ENCODE results near the gene SEC14L2. TPM values are rescaled to one million over a fixed set of nuclear protein-coding genes. Genes with fewer than 3 reads are reported as not detected.

Gene SEC14L2
- total RNA-seq, 4 donors from 2014 or later = 10.0 to 29.1 (median 12.4) TPM

GRCh38 chr22:30375312-30375849 is 21.4 kb upstream of the SEC14L2 start:
- H3K4me1 ChIP-seq = no peaks in the 10 kb centered on the region
- H3K9me3 ChIP-seq = no peaks in the 10 kb centered on the region
- WGBS, 2 donors = 86 to 94% methylated on average over 5 to 13 of the region's 13 CpGs
- DNase-seq (ENCODE audit: low spot score in 2 of 2) = no peak
- H3K27ac ChIP-seq = no peak overlapping the region
- no peak overlapping the region for H3K4me3 ChIP-seq
- no peaks in the 10 kb centered on the region for H3K27me3 ChIP-seq
- peaks cover 0 to 54% (median 0%) of the 10 kb centered on the region in 3 donors for H3K36me3 ChIP-seq
- TF ChIP-seq POLR2A (IDR thresholded peaks at IDR 0.05) (no peak), EP300 (IDR thresholded peaks at IDR 0.05) (no peak), CTCF (IDR thresholded peaks at IDR 0.05) (no peak)

GRCh38 chr22:30380011-30380410 is 16.8 kb upstream of the SEC14L2 start:
- Histone ChIP-seq H3K4me1 (no peaks in the 10 kb centered on the region), H3K36me3 (peaks cover 0 to 92% (median 0%) of the 10 kb centered on the region in 3 donors), H3K27ac (no peak overlapping the region), H3K4me3 (no peak overlapping the region), H3K9me3 (no peaks in the 10 kb centered on the region), H3K27me3 (no peaks in the 10 kb centered on the region)
- TF ChIP-seq EP300 (IDR thresholded peaks at IDR 0.05) (no peak), POLR2A (IDR thresholded peaks at IDR 0.05) (no peak), CTCF (IDR thresholded peaks at IDR 0.05) (no peak)
- 94 to 96% methylated on average over 3 to 11 of the region's 20 CpGs for WGBS, 2 donors
- no peak for DNase-seq (ENCODE audit: low spot score in 2 of 2)

GRCh38 chr22:30381264-30381663 is 15.6 kb upstream of the SEC14L2 start:
- DNase-seq (ENCODE audit: low spot score in 2 of 2) = no peak
- H3K27ac ChIP-seq = no peak overlapping the region
- peaks cover 0 to 7% (median 2%) of the 10 kb centered on the region in 4 donors for H3K4me1 ChIP-seq
- H3K4me3 ChIP-seq = no peak overlapping the region
- H3K9me3 ChIP-seq = no peaks in the 10 kb centered on the region
- TF ChIP-seq CTCF (IDR thresholded peaks at IDR 0.05) (no peak), POLR2A (IDR thresholded peaks at IDR 0.05) (no peak), EP300 (IDR thresholded peaks at IDR 0.05) (no peak)
- peaks cover 0 to 82% (median 0%) of the 10 kb centered on the region in 3 donors for H3K36me3 ChIP-seq
- 82 to 83% methylated on average over 10 to 12 of the region's 12 CpGs for WGBS, 2 donors
- no peaks in the 10 kb centered on the region for H3K27me3 ChIP-seq

- Histone ChIP-seq H3K4me3 (no peak overlapping the region), H3K4me1 (peaks cover 0 to 13% (median 6%) of the 10 kb centered on the region in 4 donors), H3K27me3 (no peaks in the 10 kb centered on the region), H3K9me3 (no peaks in the 10 kb centered on the region), H3K36me3 (peaks cover 0 to 71% (median 0%) of the 10 kb centered on the region in 3 donors), H3K27ac (no peak overlapping the region)
- 91 to 97% methylated on average over 5 of the region's 5 CpGs for WGBS, 2 donors
- DNase-seq (ENCODE audit: low spot score in 2 of 2) = no peak
- TF ChIP-seq POLR2A (IDR thresholded peaks at IDR 0.05) (no peak), CTCF (IDR thresholded peaks at IDR 0.05) (no peak), EP300 (IDR thresholded peaks at IDR 0.05) (no peak)
Observed at GRCh38 chr22:30382340-30382739, 14.5 kb upstream of the SEC14L2 start.

GRCh38 chr22:30383061-30383460 is 13.8 kb upstream of the SEC14L2 start:
- Histone ChIP-seq H3K9me3 (no peaks in the 10 kb centered on the region), H3K27me3 (no peaks in the 10 kb centered on the region), H3K27ac (no peak overlapping the region), H3K4me3 (no peak overlapping the region), H3K36me3 (peaks cover 0 to 64% (median 0%) of the 10 kb centered on the region in 3 donors), H3K4me1 (peaks cover 0 to 17% (median 10%) of the 10 kb centered on the region in 4 donors)
- 59% methylated on average over 3 of the region's 3 CpGs; no CpG with 5 or more reads in 1 of the 2 donors for WGBS, 2 donors
- DNase-seq (ENCODE audit: low spot score in 2 of 2) = no peak
- TF ChIP-seq POLR2A (IDR thresholded peaks at IDR 0.05) (no peak), CTCF (IDR thresholded peaks at IDR 0.05) (no peak), EP300 (IDR thresholded peaks at IDR 0.05) (no peak)

Measured in tibial nerve (tissue), 4 donors.